ENCODE data around the gene ZNF148.

DNA sequence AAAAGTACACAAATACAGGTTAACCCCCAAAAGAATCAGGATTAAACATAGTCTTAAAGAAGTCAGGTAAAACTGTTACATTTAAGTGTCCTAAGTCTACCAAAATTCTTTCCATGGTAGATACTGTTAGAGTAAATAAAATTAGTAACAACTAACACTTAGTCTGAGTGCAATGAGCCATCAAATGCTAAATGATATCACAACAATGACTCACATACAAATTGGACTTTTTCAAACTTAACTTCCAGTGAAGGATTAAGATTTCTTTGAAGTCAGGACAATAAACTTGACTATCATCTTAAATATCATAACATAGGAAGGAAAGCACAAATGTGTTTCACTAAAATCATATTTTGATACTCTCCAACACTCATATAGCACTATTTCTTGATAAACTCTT lies 43.9 kb downstream of the ZNF148 start:
- no peak for TF ChIP-seq EZH2 (IDR thresholded peaks at IDR 0.05; ENCODE audit: borderline replicate concordance, low read depth, low read length, poor library complexity, severe bottlenecking)
- TF ChIP-seq, protein P1, sequence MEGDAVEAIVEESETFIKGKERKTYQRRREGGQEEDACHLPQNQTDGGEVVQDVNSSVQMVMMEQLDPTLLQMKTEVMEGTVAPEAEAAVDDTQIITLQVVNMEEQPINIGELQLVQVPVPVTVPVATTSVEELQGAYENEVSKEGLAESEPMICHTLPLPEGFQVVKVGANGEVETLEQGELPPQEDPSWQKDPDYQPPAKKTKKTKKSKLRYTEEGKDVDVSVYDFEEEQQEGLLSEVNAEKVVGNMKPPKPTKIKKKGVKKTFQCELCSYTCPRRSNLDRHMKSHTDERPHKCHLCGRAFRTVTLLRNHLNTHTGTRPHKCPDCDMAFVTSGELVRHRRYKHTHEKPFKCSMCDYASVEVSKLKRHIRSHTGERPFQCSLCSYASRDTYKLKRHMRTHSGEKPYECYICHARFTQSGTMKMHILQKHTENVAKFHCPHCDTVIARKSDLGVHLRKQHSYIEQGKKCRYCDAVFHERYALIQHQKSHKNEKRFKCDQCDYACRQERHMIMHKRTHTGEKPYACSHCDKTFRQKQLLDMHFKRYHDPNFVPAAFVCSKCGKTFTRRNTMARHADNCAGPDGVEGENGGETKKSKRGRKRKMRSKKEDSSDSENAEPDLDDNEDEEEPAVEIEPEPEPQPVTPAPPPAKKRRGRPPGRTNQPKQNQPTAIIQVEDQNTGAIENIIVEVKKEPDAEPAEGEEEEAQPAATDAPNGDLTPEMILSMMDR (conservative IDR thresholded peaks at IDR 0.05; ENCODE audit: low read depth, low read length): no peak
